ENCODE measurements around the gene MANEAL. TPM values are rescaled to one million over a fixed set of nuclear protein-coding genes. Genes with fewer than 3 reads are reported as not detected.

The MANEAL gene
- total and polyA plus RNA-seq, 2 of the 13 experiments (the other 11 are each of a cell fraction or from before 2014, with no cell fraction given): 20.8 to 26.4 TPM

DNA sequence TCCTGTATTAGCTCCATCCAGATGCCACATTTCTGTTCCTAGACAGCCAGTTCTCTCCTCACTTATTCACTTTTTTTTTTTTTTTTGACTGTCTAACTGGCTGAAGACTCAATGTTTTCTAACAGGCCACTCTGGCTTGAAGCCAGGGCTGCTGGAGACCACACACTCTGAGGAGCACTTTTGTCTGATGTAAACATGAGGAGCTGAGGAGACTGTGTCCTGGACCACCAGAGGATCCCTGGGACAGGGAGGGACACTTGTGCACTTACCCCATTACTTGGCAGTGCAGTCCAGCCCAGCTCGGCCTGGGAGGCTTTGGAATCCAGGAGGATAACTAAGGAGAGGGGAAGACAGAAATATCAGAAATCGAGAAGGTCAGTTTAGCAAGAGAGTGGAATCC, 31.1 kb upstream of the MANEAL start (continued):
- TF ChIP-seq, protein P1, sequence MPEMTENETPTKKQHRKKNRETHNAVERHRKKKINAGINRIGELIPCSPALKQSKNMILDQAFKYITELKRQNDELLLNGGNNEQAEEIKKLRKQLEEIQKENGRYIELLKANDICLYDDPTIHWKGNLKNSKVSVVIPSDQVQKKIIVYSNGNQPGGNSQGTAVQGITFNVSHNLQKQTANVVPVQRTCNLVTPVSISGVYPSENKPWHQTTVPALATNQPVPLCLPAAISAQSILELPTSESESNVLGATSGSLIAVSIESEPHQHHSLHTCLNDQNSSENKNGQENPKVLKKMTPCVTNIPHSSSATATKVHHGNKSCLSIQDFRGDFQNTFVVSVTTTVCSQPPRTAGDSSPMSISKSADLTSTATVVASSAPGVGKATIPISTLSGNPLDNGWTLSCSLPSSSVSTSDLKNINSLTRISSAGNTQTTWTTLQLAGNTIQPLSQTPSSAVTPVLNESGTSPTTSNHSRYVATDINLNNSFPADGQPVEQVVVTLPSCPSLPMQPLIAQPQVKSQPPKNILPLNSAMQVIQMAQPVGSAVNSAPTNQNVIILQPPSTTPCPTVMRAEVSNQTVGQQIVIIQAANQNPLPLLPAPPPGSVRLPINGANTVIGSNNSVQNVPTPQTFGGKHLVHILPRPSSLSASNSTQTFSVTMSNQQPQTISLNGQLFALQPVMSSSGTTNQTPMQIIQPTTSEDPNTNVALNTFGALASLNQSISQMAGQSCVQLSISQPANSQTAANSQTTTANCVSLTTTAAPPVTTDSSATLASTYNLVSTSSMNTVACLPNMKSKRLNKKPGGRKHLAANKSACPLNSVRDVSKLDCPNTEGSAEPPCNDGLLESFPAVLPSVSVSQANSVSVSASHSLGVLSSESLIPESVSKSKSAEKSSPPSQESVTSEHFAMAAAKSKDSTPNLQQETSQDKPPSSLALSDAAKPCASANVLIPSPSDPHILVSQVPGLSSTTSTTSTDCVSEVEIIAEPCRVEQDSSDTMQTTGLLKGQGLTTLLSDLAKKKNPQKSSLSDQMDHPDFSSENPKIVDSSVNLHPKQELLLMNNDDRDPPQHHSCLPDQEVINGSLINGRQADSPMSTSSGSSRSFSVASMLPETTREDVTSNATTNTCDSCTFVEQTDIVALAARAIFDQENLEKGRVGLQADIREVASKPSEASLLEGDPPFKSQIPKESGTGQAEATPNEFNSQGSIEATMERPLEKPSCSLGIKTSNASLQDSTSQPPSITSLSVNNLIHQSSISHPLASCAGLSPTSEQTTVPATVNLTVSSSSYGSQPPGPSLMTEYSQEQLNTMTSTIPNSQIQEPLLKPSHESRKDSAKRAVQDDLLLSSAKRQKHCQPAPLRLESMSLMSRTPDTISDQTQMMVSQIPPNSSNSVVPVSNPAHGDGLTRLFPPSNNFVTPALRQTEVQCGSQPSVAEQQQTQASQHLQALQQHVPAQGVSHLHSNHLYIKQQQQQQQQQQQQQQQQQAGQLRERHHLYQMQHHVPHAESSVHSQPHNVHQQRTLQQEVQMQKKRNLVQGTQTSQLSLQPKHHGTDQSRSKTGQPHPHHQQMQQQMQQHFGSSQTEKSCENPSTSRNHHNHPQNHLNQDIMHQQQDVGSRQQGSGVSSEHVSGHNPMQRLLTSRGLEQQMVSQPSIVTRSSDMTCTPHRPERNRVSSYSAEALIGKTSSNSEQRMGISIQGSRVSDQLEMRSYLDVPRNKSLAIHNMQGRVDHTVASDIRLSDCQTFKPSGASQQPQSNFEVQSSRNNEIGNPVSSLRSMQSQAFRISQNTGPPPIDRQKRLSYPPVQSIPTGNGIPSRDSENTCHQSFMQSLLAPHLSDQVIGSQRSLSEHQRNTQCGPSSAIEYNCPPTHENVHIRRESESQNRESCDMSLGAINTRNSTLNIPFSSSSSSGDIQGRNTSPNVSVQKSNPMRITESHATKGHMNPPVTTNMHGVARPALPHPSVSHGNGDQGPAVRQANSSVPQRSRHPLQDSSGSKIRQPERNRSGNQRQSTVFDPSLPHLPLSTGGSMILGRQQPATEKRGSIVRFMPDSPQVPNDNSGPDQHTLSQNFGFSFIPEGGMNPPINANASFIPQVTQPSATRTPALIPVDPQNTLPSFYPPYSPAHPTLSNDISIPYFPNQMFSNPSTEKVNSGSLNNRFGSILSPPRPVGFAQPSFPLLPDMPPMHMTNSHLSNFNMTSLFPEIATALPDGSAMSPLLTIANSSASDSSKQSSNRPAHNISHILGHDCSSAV (CRISPR knock-in tag; IDR thresholded peaks at IDR 0.05; ENCODE audit: borderline replicate concordance): no peak
- TF ChIP-seq TBX2 (CRISPR knock-in tag; IDR thresholded peaks at IDR 0.05; ENCODE audit: borderline replicate concordance) (no peak), PCBP2 (optimal IDR thresholded peaks at IDR 0.05; ENCODE audit: low read depth, low read length, poor library complexity, severe bottlenecking) (no peak)
- TF ChIP-seq, protein P2, sequence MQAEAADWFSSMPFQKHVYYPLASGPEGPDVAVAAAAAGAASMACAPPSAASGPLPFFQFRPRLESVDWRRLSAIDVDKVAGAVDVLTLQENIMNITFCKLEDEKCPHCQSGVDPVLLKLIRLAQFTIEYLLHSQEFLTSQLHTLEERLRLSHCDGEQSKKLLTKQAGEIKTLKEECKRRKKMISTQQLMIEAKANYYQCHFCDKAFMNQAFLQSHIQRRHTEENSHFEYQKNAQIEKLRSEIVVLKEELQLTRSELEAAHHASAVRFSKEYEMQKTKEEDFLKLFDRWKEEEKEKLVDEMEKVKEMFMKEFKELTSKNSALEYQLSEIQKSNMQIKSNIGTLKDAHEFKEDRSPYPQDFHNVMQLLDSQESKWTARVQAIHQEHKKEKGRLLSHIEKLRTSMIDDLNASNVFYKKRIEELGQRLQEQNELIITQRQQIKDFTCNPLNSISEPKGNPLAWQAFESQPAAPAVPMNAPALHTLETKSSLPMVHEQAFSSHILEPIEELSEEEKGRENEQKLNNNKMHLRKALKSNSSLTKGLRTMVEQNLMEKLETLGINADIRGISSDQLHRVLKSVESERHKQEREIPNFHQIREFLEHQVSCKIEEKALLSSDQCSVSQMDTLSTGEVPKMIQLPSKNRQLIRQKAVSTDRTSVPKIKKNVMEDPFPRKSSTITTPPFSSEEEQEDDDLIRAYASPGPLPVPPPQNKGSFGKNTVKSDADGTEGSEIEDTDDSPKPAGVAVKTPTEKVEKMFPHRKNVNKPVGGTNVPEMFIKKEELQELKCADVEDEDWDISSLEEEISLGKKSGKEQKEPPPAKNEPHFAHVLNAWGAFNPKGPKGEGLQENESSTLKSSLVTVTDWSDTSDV (CRISPR knock-in tag; IDR thresholded peaks at IDR 0.05): no peak

Data from HepG2 (cell line).